ENCODE results near the gene DLX6. TPM values are rescaled to one million over a fixed set of nuclear protein-coding genes. Genes with fewer than 3 reads are reported as not detected.

Gene DLX6
- total RNA-seq, 3 donors from 2014 or later = 0.32 TPM; not detected in 2

GRCh38 chr7:97017192-97018125, 12.1 kb downstream of the DLX6 start:
- Histone ChIP-seq H3K9me3 (no peaks in the 10 kb centered on the region), H3K4me3 (no peak overlapping the region), H3K4me1 (ENCODE audit: low read depth) (no peaks in the 10 kb centered on the region), H3K36me3 (ENCODE audit: low read depth) (no peaks in the 10 kb centered on the region)
- ATAC-seq (no peak), DNase-seq (no peak)
- intact Hi-C loops (cut with DNase I, micrococcal nuclease) = no loop called here
- no peak for TF ChIP-seq CTCF (IDR thresholded peaks at IDR 0.05)

- ATAC-seq (no peak), DNase-seq (no peak)
- intact Hi-C loops (cut with DNase I, micrococcal nuclease) = no loop called here
- no peaks in the 10 kb centered on the region for H3K36me3 ChIP-seq (ENCODE audit: low read depth)
- no peaks in the 10 kb centered on the region for H3K4me1 ChIP-seq (ENCODE audit: low read depth)
- no peaks in the 10 kb centered on the region for H3K9me3 ChIP-seq
- no peak for TF ChIP-seq CTCF (IDR thresholded peaks at IDR 0.05)
- no peak overlapping the region for H3K4me3 ChIP-seq
These were observed 12.8 kb downstream of the DLX6 start for GRCh38 chr7:97018126-97018601.

- ATAC-seq (no peak), DNase-seq (no peak)
- H3K36me3 ChIP-seq (ENCODE audit: low read depth) = no peaks in the 10 kb centered on the region
- H3K4me1 ChIP-seq (ENCODE audit: low read depth) = no peaks in the 10 kb centered on the region
- intact Hi-C loops (cut with DNase I, micrococcal nuclease) = no loop called here
- H3K9me3 ChIP-seq = no peaks in the 10 kb centered on the region
- no peak overlapping the region for H3K4me3 ChIP-seq
- TF ChIP-seq CTCF (IDR thresholded peaks at IDR 0.05) = no peak
These were observed 13.6 kb downstream of the DLX6 start for GRCh38 chr7:97018791-97019531.

- Histone ChIP-seq H3K4me3 (no peak overlapping the region), H3K4me1 (ENCODE audit: low read depth) (no peaks in the 10 kb centered on the region), H3K9me3 (no peaks in the 10 kb centered on the region), H3K36me3 (ENCODE audit: low read depth) (no peaks in the 10 kb centered on the region)
- no peak for ATAC-seq
- no peak for TF ChIP-seq CTCF (IDR thresholded peaks at IDR 0.05)
- DNase-seq = no peak
- intact Hi-C loops (cut with DNase I, micrococcal nuclease) = loop anchor here in 1 of 2 donors (10.0 kb wide), 2 partner anchors 945 to 1105 kb away; no protein-coding TSS in a partner anchor
These were observed 14.4 kb downstream of the DLX6 start for GRCh38 chr7:97019710-97020225.

DNA sequence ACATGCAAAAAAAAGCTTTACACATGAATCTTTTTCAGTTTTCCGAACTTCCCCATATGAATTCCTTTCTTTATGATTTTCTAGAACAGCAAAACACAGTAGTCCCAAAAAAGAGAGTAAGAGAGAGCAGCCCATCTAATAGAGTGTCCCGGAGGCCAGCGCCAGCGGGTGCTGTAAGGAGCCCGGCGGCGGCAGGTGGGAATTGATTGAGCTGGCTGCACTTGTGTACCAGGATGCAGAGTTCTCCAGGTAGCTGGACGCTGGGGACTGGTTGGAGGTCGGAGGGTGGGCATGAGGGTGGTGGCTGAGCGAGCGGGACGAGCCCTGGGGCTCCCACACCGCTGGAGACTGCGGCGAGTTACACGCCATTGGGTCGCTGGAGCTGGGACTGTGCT, 15.2 kb downstream of the DLX6 start:
- TF ChIP-seq CTCF (IDR thresholded peaks at IDR 0.05) = no peak
- intact Hi-C loops (cut with DNase I, micrococcal nuclease) = loop anchor here in 1 of 2 donors (10.0 kb wide), 2 partner anchors 946 to 1106 kb away; no protein-coding TSS in a partner anchor

More for the DNA sequence above, 15.2 kb downstream of the DLX6 start:
- Histone ChIP-seq H3K4me1 (ENCODE audit: low read depth) (no peaks in the 10 kb centered on the region), H3K36me3 (ENCODE audit: low read depth) (no peaks in the 10 kb centered on the region), H3K4me3 (no peak overlapping the region), H3K9me3 (no peaks in the 10 kb centered on the region)
- ATAC-seq (no peak), DNase-seq (no peak)
